ENCODE measurements around the gene ZNF112. TPM values are rescaled to one million over a fixed set of nuclear protein-coding genes. Genes with fewer than 3 reads are reported as not detected.
"Not testable (repeated sequence)": the region's sequence is repeated elsewhere in the genome, so short reads cannot be mapped to it uniquely, and the experiment has no call there.

Gene ZNF112
- total RNA-seq, 1 donor from 2014 or later = 5.0 TPM

- TF ChIP-seq CTCF (IDR thresholded peaks at IDR 0.05; ENCODE audit: insufficient read depth, low read length, severe bottlenecking) = no peak
- Histone ChIP-seq H3K27me3 (ENCODE audit: control insufficient read depth, insufficient read depth, low read length) (no peaks in the 10 kb centered on the region), H3K36me3 (ENCODE audit: control insufficient read depth, insufficient read depth, low read length) (no peaks in the 10 kb centered on the region), H3K4me3 (ENCODE audit: low read depth, low read length) (no peak overlapping the region)
- DNase-seq (ENCODE audit: low read depth) (no peak), FAIRE-seq (no peak)
Observed at GRCh38 chr19:44367024-44367423, 10.5 kb upstream of the ZNF112 start.

GRCh38 chr19:44346556-44346955, 9.9 kb downstream of the ZNF112 start:
- H3K36me3 ChIP-seq (ENCODE audit: control insufficient read depth, insufficient read depth, low read length) = no peaks in the 10 kb centered on the region
- FAIRE-seq = no peak
- TF ChIP-seq CTCF (IDR thresholded peaks at IDR 0.05; ENCODE audit: insufficient read depth, low read length, severe bottlenecking) = no peak
- no peak for DNase-seq (ENCODE audit: low read depth)
- H3K27me3 ChIP-seq (ENCODE audit: control insufficient read depth, insufficient read depth, low read length) = no peaks in the 10 kb centered on the region
- H3K4me3 ChIP-seq (ENCODE audit: low read depth, low read length) = no peak overlapping the region

- Histone ChIP-seq H3K27me3 (ENCODE audit: control insufficient read depth, insufficient read depth, low read length) (no peaks in the 10 kb centered on the region), H3K36me3 (ENCODE audit: control insufficient read depth, insufficient read depth, low read length) (no peaks in the 10 kb centered on the region), H3K4me3 (ENCODE audit: low read depth, low read length) (no peak overlapping the region)
- FAIRE-seq (no peak), DNase-seq (ENCODE audit: low read depth) (no peak)
- no peak for TF ChIP-seq CTCF (IDR thresholded peaks at IDR 0.05; ENCODE audit: insufficient read depth, low read length, severe bottlenecking)
Observed at GRCh38 chr19:44345959-44346358, 10.5 kb downstream of the ZNF112 start.

GRCh38 chr19:44344255-44344654, 12.2 kb downstream of the ZNF112 start:
- FAIRE-seq (no peak), DNase-seq (ENCODE audit: low read depth) (no peak)
- no peaks in the 10 kb centered on the region for H3K27me3 ChIP-seq (ENCODE audit: control insufficient read depth, insufficient read depth, low read length)
- TF ChIP-seq CTCF (IDR thresholded peaks at IDR 0.05; ENCODE audit: insufficient read depth, low read length, severe bottlenecking) = no peak
- H3K4me3 ChIP-seq (ENCODE audit: low read depth, low read length) = no peak overlapping the region
- peaks cover 5% of the 10 kb centered on the region for H3K36me3 ChIP-seq (ENCODE audit: control insufficient read depth, insufficient read depth, low read length)

GRCh38 chr19:44341794-44342193, 14.7 kb downstream of the ZNF112 start:
- FAIRE-seq = no peak

GRCh38 chr19:44334639-44335038, 21.8 kb downstream of the ZNF112 start:
- H3K4me3 ChIP-seq (ENCODE audit: low read depth, low read length); H3K27me3 ChIP-seq (ENCODE audit: control insufficient read depth, insufficient read depth, low read length); DNase-seq (ENCODE audit: low read depth); FAIRE-seq: not testable (repeated sequence)
- H3K36me3 ChIP-seq (ENCODE audit: control insufficient read depth, insufficient read depth, low read length) = peaks cover 14% of the 10 kb centered on the region

More at GRCh38 chr19:44341794-44342193, 14.7 kb downstream of the ZNF112 start:
- Histone ChIP-seq H3K4me3 (ENCODE audit: low read depth, low read length) (no peak overlapping the region), H3K27me3 (ENCODE audit: control insufficient read depth, insufficient read depth, low read length) (no peaks in the 10 kb centered on the region), H3K36me3 (ENCODE audit: control insufficient read depth, insufficient read depth, low read length) (peaks cover 5% of the 10 kb centered on the region)
- TF ChIP-seq CTCF (IDR thresholded peaks at IDR 0.05; ENCODE audit: insufficient read depth, low read length, severe bottlenecking) = no peak
- no peak for DNase-seq (ENCODE audit: low read depth)

All from bronchial epithelial cell (primary cell).